GM15510 (cell line): ENCODE measurements around the gene SNX13.

Experiments
- POLR2A ChIP-seq: IDR thresholded peaks from 3 replicates; pipeline ENCODE4 v1.6.1; 2011; ENCODE audit warnings: borderline replicate concordance; ENCODE audit not compliant: insufficient read length; ENCODE audit errors: extremely low read depth

The SNX13 gene

DNA sequence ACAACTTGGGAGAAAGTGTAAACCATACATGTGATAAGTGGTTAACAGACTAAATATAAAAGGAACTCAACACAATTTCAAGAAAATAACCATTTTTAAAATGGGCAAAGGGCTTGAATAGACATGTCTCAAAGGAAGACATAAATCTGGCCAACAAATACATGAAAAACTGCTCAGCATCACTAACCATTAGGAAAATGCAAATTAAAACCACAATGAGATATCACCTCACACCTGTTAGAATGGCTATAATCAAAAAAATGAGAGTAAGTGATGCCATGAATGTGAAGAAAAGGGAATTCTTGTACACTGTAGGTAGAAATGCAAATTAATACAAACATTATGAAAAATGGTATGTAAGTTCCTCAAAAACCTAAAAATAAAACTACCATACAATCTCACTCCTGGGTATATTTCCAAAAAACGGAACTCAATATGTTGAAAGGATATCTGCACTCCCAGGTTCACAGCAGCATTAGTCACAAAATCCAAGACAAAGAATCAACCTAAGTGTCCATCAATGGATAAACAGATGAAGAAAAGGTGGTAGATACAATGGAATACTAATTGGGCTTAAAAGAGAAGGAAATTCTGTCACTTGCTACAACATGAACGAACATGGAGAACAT lies 5.6 kb downstream of the SNX13 start:
- no peak for TF ChIP-seq POLR2A

GRCh38 chr7:17934094-17934493 lies 6.2 kb downstream of the SNX13 start:
- TF ChIP-seq POLR2A, result no peak

DNA sequence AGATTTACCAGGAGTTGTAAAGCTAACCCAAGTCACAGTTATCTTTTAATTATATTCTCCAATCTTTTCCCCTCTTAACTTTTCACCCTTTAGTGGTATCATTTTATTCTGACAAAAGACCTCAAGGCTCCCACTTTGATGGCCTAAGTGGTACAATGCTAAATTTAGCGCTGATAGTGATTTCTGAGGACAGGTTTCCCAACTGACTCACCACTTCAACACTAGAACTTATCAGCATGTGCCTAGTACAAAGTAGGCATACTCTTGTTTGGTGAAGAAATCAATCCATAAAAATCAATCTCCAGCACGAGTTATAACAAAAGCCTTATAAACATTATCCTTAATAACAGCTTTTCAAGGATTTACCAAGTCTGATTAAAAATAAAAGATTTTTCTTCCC lies 7.5 kb downstream of the SNX13 start:
- no peak for TF ChIP-seq POLR2A

GRCh38 chr7:17931069-17931468 lies 9.2 kb downstream of the SNX13 start:
- no peak for TF ChIP-seq POLR2A

GRCh38 chr7:17930546-17930945 lies 9.7 kb downstream of the SNX13 start:
- no peak for TF ChIP-seq POLR2A

DNA sequence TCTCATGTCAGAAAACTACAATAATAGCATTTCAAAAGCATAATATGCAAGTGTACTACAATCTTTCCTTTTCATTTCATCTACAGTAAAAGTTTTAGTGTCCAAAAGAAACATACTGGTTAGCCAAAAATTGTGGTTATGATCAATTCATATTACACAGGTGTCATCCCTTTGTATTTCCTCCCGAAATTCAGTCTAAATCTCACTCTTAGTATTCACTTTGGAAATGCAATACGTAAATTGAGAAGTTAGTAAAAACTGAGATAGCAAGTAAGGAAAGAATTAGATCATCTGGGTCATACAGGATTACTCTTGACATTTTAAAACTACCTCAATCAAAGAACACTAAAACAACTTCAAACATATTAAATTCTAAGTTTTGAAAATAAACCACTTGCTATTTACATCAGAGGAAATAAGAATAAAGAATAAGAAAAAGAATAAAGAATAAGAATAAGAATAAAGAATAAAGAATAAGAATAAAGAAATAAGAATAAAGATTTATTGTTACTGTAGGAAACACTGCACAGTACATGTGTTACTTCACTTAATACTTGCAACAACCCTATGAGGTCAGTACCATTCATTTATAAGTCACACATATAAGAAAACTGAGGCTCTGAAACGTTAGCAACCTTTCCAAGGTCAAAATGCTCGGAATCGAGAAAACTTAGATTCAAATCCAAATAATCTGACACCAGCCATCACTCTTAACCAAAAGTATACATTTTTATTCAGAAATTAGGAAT lies 10.5 kb downstream of the SNX13 start:
- TF ChIP-seq POLR2A, result no peak

DNA sequence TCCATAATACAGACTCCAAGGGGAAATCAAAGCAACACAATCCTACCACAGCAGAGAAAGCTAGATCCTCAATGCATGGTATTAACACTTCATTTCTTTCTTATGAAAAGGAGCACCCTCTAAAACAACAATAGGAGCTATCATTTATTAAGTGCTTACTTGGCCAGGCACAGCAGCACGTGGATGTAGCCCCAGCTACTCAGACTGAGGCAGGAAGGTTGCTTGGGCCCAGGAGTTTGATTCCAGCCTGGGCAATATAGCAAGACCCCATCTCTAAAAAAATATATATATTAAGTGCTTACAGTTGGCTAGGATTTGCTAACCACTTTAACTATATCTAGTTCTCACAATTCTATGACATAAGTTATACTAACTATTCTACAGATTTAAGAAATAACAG lies 12.2 kb downstream of the SNX13 start:
- TF ChIP-seq POLR2A, result no peak

GRCh38 chr7:17921857-17922416 lies 18.4 kb downstream of the SNX13 start:
- no peak for TF ChIP-seq POLR2A

- TF ChIP-seq POLR2A, result no peak
These were observed 22.5 kb downstream of the SNX13 start for GRCh38 chr7:17917842-17918241.

- no peak for TF ChIP-seq POLR2A
These were observed 23.5 kb downstream of the SNX13 start for GRCh38 chr7:17916786-17917185.

DNA sequence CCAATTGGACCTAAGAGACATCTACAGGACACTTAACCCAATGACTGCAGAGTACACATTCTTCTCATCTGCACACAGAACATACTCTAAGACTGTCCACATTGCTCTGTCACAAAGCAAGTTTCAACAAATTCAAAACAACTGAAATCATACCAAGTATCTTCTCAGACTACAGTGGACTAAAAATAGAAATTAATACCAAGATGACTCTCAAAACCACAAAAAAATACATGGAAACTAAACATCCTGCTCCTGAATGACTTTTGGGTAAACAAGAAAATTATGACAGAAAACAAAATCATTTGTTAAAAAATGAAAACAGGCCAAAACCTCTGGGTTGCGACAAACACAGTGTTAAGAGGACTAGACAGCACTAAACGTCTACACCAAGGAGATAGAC lies 24.5 kb downstream of the SNX13 start:
- TF ChIP-seq POLR2A, result no peak

GRCh38 chr7:17915168-17915567 lies 25.1 kb downstream of the SNX13 start:
- no peak for TF ChIP-seq POLR2A

DNA sequence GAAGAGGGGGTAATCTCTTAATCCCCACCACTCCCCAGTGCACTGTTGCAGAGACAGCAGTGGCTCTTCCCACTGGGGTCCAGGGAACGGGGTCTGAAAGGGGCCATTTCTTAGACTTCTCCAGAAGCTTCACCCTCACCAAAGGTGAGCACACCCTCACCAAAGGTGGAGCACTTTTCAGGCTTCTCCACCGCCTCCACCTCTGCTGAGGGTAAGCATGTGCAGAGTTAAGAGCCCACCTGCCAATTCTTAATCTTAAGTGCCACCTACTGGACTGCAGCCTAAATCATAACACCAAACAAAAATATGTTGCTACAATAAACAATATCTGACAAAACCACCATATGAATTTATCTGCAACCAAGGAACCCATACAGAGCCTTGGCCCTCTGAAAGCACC lies 27.0 kb downstream of the SNX13 start:
- TF ChIP-seq POLR2A, result no peak

DNA sequence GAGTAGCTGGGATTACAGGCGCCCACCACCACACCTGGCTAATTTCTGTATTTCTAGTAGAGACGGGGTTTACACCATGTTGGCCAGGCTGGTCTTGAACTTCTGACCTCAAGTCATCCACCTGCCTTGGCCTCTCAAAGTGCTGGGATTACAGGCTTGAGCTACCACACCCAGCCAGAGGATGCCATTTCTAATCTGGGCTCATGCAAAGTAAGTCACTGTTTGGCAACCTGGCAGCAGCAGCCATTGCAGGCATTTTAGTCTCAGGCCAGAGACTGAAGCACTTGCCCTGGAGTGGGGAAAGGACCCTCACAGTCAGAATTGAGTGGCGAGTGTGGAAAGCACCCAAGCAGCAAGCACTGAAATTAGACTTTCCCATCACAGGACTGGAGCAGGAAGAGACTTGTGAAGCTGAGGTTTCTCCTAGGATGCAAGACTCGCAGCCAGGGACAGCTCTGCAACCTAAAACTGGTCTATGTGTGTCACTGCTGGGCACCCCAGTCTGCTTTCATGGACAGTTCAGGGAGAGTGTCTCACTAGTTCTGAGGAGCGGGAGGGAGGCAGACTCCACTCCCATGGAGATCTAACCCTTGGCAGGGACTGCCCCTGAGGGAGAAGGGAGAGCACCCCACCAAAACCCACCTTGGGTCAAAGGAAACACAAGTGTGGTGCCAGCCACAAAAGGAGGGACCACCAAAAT lies 27.6 kb downstream of the SNX13 start:
- no peak for TF ChIP-seq POLR2A

GRCh38 chr7:17912050-17912449 lies 28.2 kb downstream of the SNX13 start:
- no peak for TF ChIP-seq POLR2A
